Parathyroid adenoma (tissue), 2 donors: Measurements from ENCODE around the gene VAX1.
"Not testable (repeated sequence)": the region's sequence is repeated elsewhere in the genome, so short reads cannot be mapped to it uniquely, and the experiment has no call there.

Source experiments
- H2AFZ ChIP-seq: fragments of 300-600 bp; sonication (generic); one replicate; pipeline ENCODE4 v1.7.0; 2017; ENCODE audit warnings: antibody characterized with exemption, mild to moderate bottlenecking
- H3K27ac ChIP-seq: fragments of 300-600 bp; sonication (generic); one replicate; pipeline ENCODE4 v1.7.0; 2017
- H3K27me3 ChIP-seq: fragments of 300-600 bp; sonication (generic); one replicate; pipeline ENCODE4 v1.7.0; 2017; ENCODE audit warnings: low read length; ENCODE audit not compliant: control insufficient read depth, insufficient read depth
- H3K36me3 ChIP-seq: fragments of 300-600 bp; sonication (generic); one replicate; pipeline ENCODE4 v1.7.0; 2017; ENCODE audit warnings: low read length; ENCODE audit not compliant: control insufficient read depth, insufficient read depth
- H3K4me1 ChIP-seq: fragments of 300-600 bp; sonication (generic); one replicate; pipeline ENCODE4 v1.7.0; 2017; ENCODE audit warnings: control low read depth
- H3K4me2 ChIP-seq: fragments of 300-600 bp; sonication (generic); one replicate; pipeline ENCODE4 v1.7.0; 2017; ENCODE audit warnings: low read length
- H3K4me3 ChIP-seq: fragments of 300-600 bp; sonication (generic); one replicate; pipeline ENCODE4 v1.7.0; 2017; ENCODE audit warnings: low read depth, low read length
- H3K79me2 ChIP-seq: fragments of 300-600 bp; sonication (generic); one replicate; pipeline ENCODE4 v1.7.0; 2017; ENCODE audit warnings: control low read depth
- H3K9ac ChIP-seq: fragments of 300-600 bp; sonication (generic); one replicate; pipeline ENCODE4 v1.7.0; 2017; ENCODE audit warnings: mild to moderate bottlenecking
- H3K9me3 ChIP-seq: fragments of 300-600 bp; sonication (generic); one replicate; pipeline ENCODE4 v1.7.0; 2017; ENCODE audit warnings: low read length; ENCODE audit not compliant: control insufficient read depth
- CTCF ChIP-seq: fragments of 300-600 bp; sonication (generic); IDR thresholded peaks from one replicate; pipeline ENCODE4 v1.7.0; 2017; ENCODE audit warnings: antibody characterized with exemption, mild to moderate bottlenecking
- donor health status: primary hyperparathyroidism.

The VAX1 gene

DNA sequence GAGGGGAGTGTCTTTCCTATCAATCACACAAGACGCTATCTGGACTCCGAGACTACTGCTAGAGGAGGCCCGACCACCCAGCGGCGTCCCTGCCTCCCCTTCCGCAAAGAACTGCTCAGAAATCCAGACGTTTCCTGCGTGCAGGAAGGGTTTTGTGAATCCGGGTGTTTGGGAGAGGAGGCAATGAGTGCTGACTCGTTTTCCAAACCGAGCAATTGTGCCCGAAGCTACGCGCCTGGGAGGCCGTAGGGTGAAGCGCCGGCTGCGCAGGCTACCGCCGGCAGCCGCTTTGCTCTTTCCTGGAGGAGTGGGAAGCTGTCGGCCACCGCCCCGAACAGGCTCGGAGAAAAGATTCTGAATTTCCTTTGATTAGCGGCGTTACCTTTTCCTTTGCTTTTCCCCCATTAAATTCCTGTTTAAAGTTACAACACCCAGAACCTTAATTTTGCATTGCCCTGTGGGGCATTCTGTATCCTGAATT is 5.3 kb downstream of the VAX1 start:
- Histone ChIP-seq H3K27ac (no peak overlapping the region), H3K9me3 (no peaks in the 10 kb centered on the region), H2AFZ (no peak overlapping the region), H3K9ac (no peak overlapping the region), H3K36me3 (no peaks in the 10 kb centered on the region), H3K27me3 (peaks cover 25% of the 10 kb centered on the region), H3K79me2 (no peaks in the 10 kb centered on the region), H3K4me2 (no peak overlapping the region), H3K4me3 (no peak overlapping the region), H3K4me1 (no peaks in the 10 kb centered on the region)
- TF ChIP-seq CTCF: no peak

GRCh38 chr10:117131376-117132327 is 6.4 kb downstream of the VAX1 start:
- Histone ChIP-seq H3K4me2 (no peak overlapping the region), H3K9ac (no peak overlapping the region), H2AFZ (no peak overlapping the region), H3K27ac (no peak overlapping the region), H3K27me3 (peaks cover 16% of the 10 kb centered on the region), H3K36me3 (no peaks in the 10 kb centered on the region), H3K4me3 (no peak overlapping the region), H3K4me1 (no peaks in the 10 kb centered on the region), H3K79me2 (no peaks in the 10 kb centered on the region), H3K9me3 (no peaks in the 10 kb centered on the region)
- TF ChIP-seq CTCF: no peak

DNA sequence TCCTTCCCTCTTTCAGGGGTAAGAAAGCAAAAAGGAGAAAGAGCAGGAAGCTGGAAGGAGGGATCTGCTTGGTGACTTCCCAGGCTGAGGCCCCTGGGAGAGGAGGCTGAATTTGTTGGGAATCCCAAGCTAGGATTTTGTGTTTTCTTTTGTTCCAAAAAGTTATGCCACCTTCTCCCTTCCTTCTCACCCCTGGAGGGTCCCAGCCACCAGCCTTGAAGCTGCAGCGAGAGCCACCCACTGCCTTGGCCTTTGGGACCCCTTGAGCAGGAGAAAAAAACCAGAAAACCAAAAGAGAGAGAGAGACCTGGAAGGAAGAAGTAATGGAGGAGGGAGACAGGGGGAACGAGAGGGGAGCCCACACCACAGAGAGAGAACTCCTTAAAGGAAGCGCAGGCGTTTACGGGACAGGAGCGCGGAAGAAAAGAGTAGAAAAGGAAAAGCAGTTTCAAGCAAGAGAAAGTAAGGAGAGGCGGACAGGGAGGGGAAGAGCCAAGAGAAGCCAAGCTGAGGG is 7.2 kb downstream of the VAX1 start:
- TF ChIP-seq CTCF: no peak
- Histone ChIP-seq H3K4me2 (no peak overlapping the region), H3K27me3 (peaks cover 13% of the 10 kb centered on the region), H3K9me3 (no peaks in the 10 kb centered on the region), H3K4me1 (no peaks in the 10 kb centered on the region), H3K36me3 (no peaks in the 10 kb centered on the region), H3K4me3 (no peak overlapping the region), H3K79me2 (no peaks in the 10 kb centered on the region), H2AFZ (no peak overlapping the region), H3K27ac (no peak overlapping the region), H3K9ac (no peak overlapping the region)

DNA sequence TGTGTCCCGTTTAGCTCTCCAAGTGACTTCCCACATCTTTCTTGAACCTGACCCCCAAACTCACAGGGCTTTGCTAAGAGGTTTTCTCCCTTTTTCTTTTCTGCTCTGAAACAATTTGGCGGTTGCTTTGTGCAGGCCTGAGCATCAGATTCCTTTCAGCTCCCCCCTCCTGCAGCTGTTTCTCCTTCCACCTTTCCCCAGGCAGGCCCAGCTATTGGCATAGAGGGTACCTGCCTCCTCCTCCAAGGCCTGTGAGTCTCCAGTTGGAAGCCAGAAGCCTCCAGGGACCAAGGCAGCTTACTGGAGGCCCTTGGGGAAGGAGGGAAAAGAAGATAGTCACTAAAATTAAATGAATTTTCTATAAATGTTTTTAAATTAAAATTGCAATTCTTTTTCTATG is 7.7 kb downstream of the VAX1 start:
- no peaks in the 10 kb centered on the region for H3K4me1 ChIP-seq
- TF ChIP-seq CTCF: no peak

GRCh38 chr10:117126645-117127044 is 11.4 kb downstream of the VAX1 start:
- H3K27ac ChIP-seq, H3K36me3 ChIP-seq, H3K9ac ChIP-seq, H3K4me2 ChIP-seq, H2AFZ ChIP-seq, H3K4me3 ChIP-seq, H3K79me2 ChIP-seq, H3K4me1 ChIP-seq, H3K27me3 ChIP-seq, H3K9me3 ChIP-seq: not testable (repeated sequence)

More for the DNA sequence above, 7.7 kb downstream of the VAX1 start:
- no peak overlapping the region for H3K27ac ChIP-seq
- H3K27me3 ChIP-seq: peaks cover 13% of the 10 kb centered on the region
- H3K4me3 ChIP-seq: no peak overlapping the region
- H3K79me2 ChIP-seq: no peaks in the 10 kb centered on the region
- no peak overlapping the region for H2AFZ ChIP-seq
- no peak overlapping the region for H3K4me2 ChIP-seq
- H3K36me3 ChIP-seq: no peaks in the 10 kb centered on the region
- no peaks in the 10 kb centered on the region for H3K9me3 ChIP-seq
- no peak overlapping the region for H3K9ac ChIP-seq
